Heart right ventricle (tissue), 16 donors: ENCODE results near the gene ITPR3. TPM values are rescaled to one million over a fixed set of nuclear protein-coding genes. Genes with fewer than 3 reads are reported as not detected.

Experiments used
- ATAC-seq, 8 donors: fragments of 200-7000 bp; cut with Tn5 transposase; one replicate each; pipeline ENCODE4 v1.9.1; 2020; ENCODE audit warnings: mild to moderate bottlenecking in 8 of 8, moderate library complexity in 8 of 8, moderate number of reproducible peaks in 1 of 8
- DNase-seq, 2 donors: peaks; one replicate each; pipeline ENCODE4 v3.0.0-alpha.2; 2020
- H3K27ac ChIP-seq, 10 donors: fragments of 200-600 bp; sonication (generic) in 2 of 10; one replicate each; pipeline versions ENCODE4 v1.5.0 to v1.8.0; 2020 to 2022; ENCODE audit warnings: mild to moderate bottlenecking in 3 of 10
- H3K27me3 ChIP-seq, 7 donors: fragments of 200-600 bp; one replicate each; pipeline ENCODE4 v1.8.0; 2021 to 2022; ENCODE audit warnings: mild to moderate bottlenecking in 2 of 7
- H3K36me3 ChIP-seq, 9 donors: fragments of 200-600 bp; sonication (generic) in 1 of 9; one replicate each; pipeline versions ENCODE4 v1.5.0 to v1.8.0; 2020 to 2022; ENCODE audit warnings: mild to moderate bottlenecking in 2 of 9
- H3K4me1 ChIP-seq, 9 donors: fragments of 200-600 bp; sonication (generic) in 1 of 9; one replicate each; pipeline versions ENCODE4 v1.5.0 to v1.8.0; 2020 to 2022; ENCODE audit warnings: mild to moderate bottlenecking in 4 of 9
- H3K4me3 ChIP-seq, 10 donors: fragments of 200-600 bp; sonication (generic) in 2 of 10; one replicate each; pipeline versions ENCODE4 v1.5.0 to v1.8.0; 2020 to 2022; ENCODE audit warnings: mild to moderate bottlenecking in 7 of 10, moderate library complexity in 2 of 10
- H3K9me3 ChIP-seq, 11 donors: fragments of 200-600 bp in 10 of 11; sonication (generic) in 2 of 11; one replicate each; pipeline versions ENCODE4 v1.5.0 to v1.8.0; 2013 to 2022; ENCODE audit warnings: mild to moderate bottlenecking in 2 of 11, control low read depth in 1 of 11, moderate library complexity in 1 of 11
- CTCF ChIP-seq, 9 donors: fragments of 200-600 bp; sonication (generic) in 2 of 9; IDR thresholded peaks; one replicate each; pipeline versions ENCODE4 v1.5.0 to v1.8.0; 2021 to 2022; ENCODE audit warnings: antibody characterized with exemption in 9 of 9, mild to moderate bottlenecking in 5 of 9, moderate library complexity in 1 of 9
- WGBS, 2 donors: extraction: QIAGEN DNeasy Blood & Tissue Kit; methylation state at CpG; one replicate each; pipeline ENCODE4 v1.1.7; 2013; ENCODE audit warnings: inconsistent platforms in 1 of 2; 5-methylcytosine and 5-hydroxymethylcytosine counted together
- intact Hi-C, 10 donors: fragments of 100-400 bp; cut with DNase I; formaldehyde crosslinking; loops; one replicate each; pipeline versions ENCODE4 v1.11.1 to v1.14.2; 2022
- polyA plus RNA-seq, 2 donors: library from polyadenylated mRNA; stranded (reverse); fragments of 200-250 nt; gene quantifications; one replicate each; pipeline ENCODE4 v1.2.3, GENCODE V29; 2013
- total RNA-seq, 10 donors: library from RNA; stranded (reverse); fragmentation: NEBNext Ultra II Directional in 3 of 10; extraction: Animal tissue kit (Norgen Biotek cat#: 25700) in 3 of 10; gene quantifications; one replicate each; pipeline versions ENCODE4 v1.2.1 to v1.2.4, GENCODE V29; 2021 to 2023
- donor health status: Arrhythmogenic right ventricular cardiomyopathy.
- donor health status: ischemic (EF 13 %, LVEDD 7.1; RV severe dilation, severe dysfunction).
- donor health status: healthy with polysubstance abuse.
- donor health status: DM: no; HTN: yes; CAD: no.
- donor health status: DM: no; HTN: no; CAD: no.
- donor health status: ischemic (EF 25% LVEDD 6.9; RV normal size, moderate dysfunction).
- donor health status: ischemic (EF 25% LVEDD 5.7; RV mildly dilated, moderate dysfunction).
- donor health status: healthy.
- donor health status: DM: yes; HTN: yes; CAD: no.
- donor health status: Ischemic cardiomyopathy.
- donor health status: ischemic (EF 35%, LVEDD 5.7; RV mildly dilated, moderate dysfunction).
- donor health status: nonischemic (EF 11% LVEDD 7.7; RV severe dilation, severe dysfunction).
- donor health status: DM: yes; HTN: yes; CAD: no.
- donor health status: PGD.
- donor health status: ischemic (EF 29% LVEDD 5.4; RV normal size, mild dysfunction).
- donor health status: nonischemic (EF 23%, LVEDD 6.1; RV moderate dilation, normal function).

The ITPR3 gene
- total and polyA plus RNA-seq, 12 donors, result 3.2 to 16.7 (median 6.0) TPM

GRCh38 chr6:33658982-33659689 is 38.0 kb downstream of the ITPR3 start:
- H3K27ac ChIP-seq, result no peak overlapping the region
- no peak overlapping the region for H3K4me3 ChIP-seq
- H3K4me1 ChIP-seq, result peaks cover 0 to 9% (median 0%) of the 10 kb centered on the region in 9 donors
- H3K27me3 ChIP-seq, result no peaks in the 10 kb centered on the region
- no peak for DNase-seq
- peaks cover 0 to 69% (median under 1%) of the 10 kb centered on the region in 9 donors for H3K36me3 ChIP-seq
- H3K9me3 ChIP-seq, result no peaks in the 10 kb centered on the region
- TF ChIP-seq CTCF (IDR thresholded peaks at IDR 0.05), result no peak
- intact Hi-C loops, result no loop called here
- ATAC-seq, result no peak
- 93 to 94% methylated on average over 16 of the region's 16 CpGs for WGBS, 2 donors

- no peak for TF ChIP-seq CTCF (IDR thresholded peaks at IDR 0.05)
- intact Hi-C loops, result no loop called here
- 89 to 90% methylated on average over 6 of the region's 6 CpGs for WGBS, 2 donors
- DNase-seq, result no peak
- Histone ChIP-seq H3K4me3 (no peak overlapping the region), H3K36me3 (peaks cover 0 to 77% (median 3%) of the 10 kb centered on the region in 9 donors), H3K4me1 (peaks cover 0 to 2% (median 0%) of the 10 kb centered on the region in 9 donors), H3K9me3 (no peaks in the 10 kb centered on the region), H3K27ac (no peak overlapping the region), H3K27me3 (no peaks in the 10 kb centered on the region)
- ATAC-seq, result peak in 1 of 8 donors; percentile 12
Observed at GRCh38 chr6:33659986-33660385, 38.9 kb downstream of the ITPR3 start.

- TF ChIP-seq CTCF (IDR thresholded peaks at IDR 0.05), result no peak
- 85% methylated on average over 10 of the region's 10 CpGs for WGBS, 2 donors
- intact Hi-C loops, result no loop called here
Observed at GRCh38 chr6:33661106-33661838, 40.1 kb downstream of the ITPR3 start.

GRCh38 chr6:33662318-33662717 is 41.2 kb downstream of the ITPR3 start:
- DNase-seq (no peak), ATAC-seq (peak in 1 of 8 donors; percentile 6)
- Histone ChIP-seq H3K9me3 (no peaks in the 10 kb centered on the region), H3K4me1 (no peaks in the 10 kb centered on the region), H3K27me3 (no peaks in the 10 kb centered on the region), H3K36me3 (peaks cover 0 to 83% (median 3%) of the 10 kb centered on the region in 9 donors), H3K27ac (no peak overlapping the region), H3K4me3 (no peak overlapping the region)
- intact Hi-C loops, result no loop called here
- TF ChIP-seq CTCF (IDR thresholded peaks at IDR 0.05), result no peak
- WGBS, 2 donors, result 95 to 96% methylated on average over 11 of the region's 11 CpGs

More at GRCh38 chr6:33661106-33661838, 40.1 kb downstream of the ITPR3 start:
- Histone ChIP-seq H3K4me3 (no peak overlapping the region), H3K27me3 (no peaks in the 10 kb centered on the region), H3K36me3 (peaks cover 0 to 82% (median 3%) of the 10 kb centered on the region in 9 donors), H3K27ac (no peak overlapping the region), H3K4me1 (no peaks in the 10 kb centered on the region), H3K9me3 (no peaks in the 10 kb centered on the region)
- ATAC-seq, result no peak
- no peak for DNase-seq
